ENCODE data around the gene ZNF764. TPM values are rescaled to one million over a fixed set of nuclear protein-coding genes. Genes with fewer than 3 reads are reported as not detected.
"Not testable (repeated sequence)": the region's sequence is repeated elsewhere in the genome, so short reads cannot be mapped to it uniquely, and the experiment has no call there.

Gene ZNF764
- total RNA-seq, 1 donor, result 7.6 TPM

DNA sequence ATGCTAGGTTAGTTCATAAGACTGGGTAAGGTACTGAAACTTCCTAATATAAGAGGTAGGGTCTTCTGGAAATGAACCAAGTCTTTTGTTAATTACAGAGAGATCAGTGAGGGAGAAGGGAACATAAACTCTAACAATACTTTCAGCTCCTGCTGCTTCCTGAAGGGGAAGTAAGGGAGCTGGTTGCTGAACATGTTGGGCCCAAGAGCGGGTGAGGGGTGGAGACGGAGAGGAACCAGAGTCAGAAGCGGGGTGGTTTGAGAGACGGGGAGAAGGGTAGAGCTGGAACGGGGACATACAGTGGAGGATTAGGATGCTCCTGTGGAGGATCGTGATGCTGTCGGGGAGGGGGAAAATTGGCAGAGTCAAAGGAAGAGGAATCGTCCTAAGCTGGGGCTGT, 12.1 kb downstream of the ZNF764 start:
- Histone ChIP-seq H3K4me2 (ENCODE audit: insufficient read depth, low read length) (no peak overlapping the region), H3K27ac (ENCODE audit: low read depth, low read length) (no peak overlapping the region), H4K20me1 (ENCODE audit: insufficient read depth, low read length) (no peaks in the 10 kb centered on the region), H3K9me3 (ENCODE audit: low read depth, low read length) (no peaks in the 10 kb centered on the region), H3K79me2 (ENCODE audit: insufficient read depth, low read length) (no peaks in the 10 kb centered on the region), H3K36me3 (ENCODE audit: insufficient read depth, low read length) (no peaks in the 10 kb centered on the region), H3K4me3 (ENCODE audit: insufficient read depth, low read length) (no peak overlapping the region), H3K4me1 (ENCODE audit: insufficient read depth, low read length) (peaks cover 13% of the 10 kb centered on the region), H3K27me3 (ENCODE audit: insufficient read depth, low read length) (no peaks in the 10 kb centered on the region), H2AFZ (ENCODE audit: low read length) (no peak overlapping the region)
- no peak for TF ChIP-seq CTCF (IDR thresholded peaks at IDR 0.05; ENCODE audit: extremely low read depth, low read depth, low read length)
- no peak for DNase-seq (ENCODE audit: insufficient read length, low spot score, missing footprints)

DNA sequence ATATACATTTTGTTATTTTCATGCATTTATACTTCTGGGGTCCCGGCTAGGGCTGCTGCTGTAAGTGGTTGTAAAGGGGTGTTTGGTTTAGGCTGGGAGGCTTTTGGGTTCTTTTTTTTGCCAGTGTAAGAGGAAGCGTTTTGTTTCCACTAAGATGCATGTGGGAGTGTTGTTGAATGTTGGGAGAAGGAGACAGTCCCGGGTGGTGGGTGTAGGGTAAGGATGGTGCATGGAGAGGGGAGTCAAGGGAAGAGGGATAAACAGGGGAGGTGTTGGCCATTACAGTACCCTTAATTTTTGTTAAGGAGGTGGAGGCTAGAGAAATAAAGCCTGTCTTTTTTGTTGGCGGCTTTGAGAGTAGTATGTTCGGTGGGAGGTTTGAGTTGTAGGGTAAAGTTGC, 15.1 kb downstream of the ZNF764 start:
- H3K9me3 ChIP-seq (ENCODE audit: low read depth, low read length), result no peaks in the 10 kb centered on the region
- no peak for DNase-seq (ENCODE audit: insufficient read length, low spot score, missing footprints)
- no peaks in the 10 kb centered on the region for H4K20me1 ChIP-seq (ENCODE audit: insufficient read depth, low read length)
- no peak overlapping the region for H2AFZ ChIP-seq (ENCODE audit: low read length)
- no peaks in the 10 kb centered on the region for H3K36me3 ChIP-seq (ENCODE audit: insufficient read depth, low read length)
- no peak overlapping the region for H3K27ac ChIP-seq (ENCODE audit: low read depth, low read length)
- no peaks in the 10 kb centered on the region for H3K79me2 ChIP-seq (ENCODE audit: insufficient read depth, low read length)
- no peak overlapping the region for H3K4me2 ChIP-seq (ENCODE audit: insufficient read depth, low read length)
- peaks cover 12% of the 10 kb centered on the region for H3K4me1 ChIP-seq (ENCODE audit: insufficient read depth, low read length)
- no peak overlapping the region for H3K4me3 ChIP-seq (ENCODE audit: insufficient read depth, low read length)
- TF ChIP-seq CTCF (IDR thresholded peaks at IDR 0.05; ENCODE audit: extremely low read depth, low read depth, low read length), result no peak
- H3K27me3 ChIP-seq (ENCODE audit: insufficient read depth, low read length), result no peaks in the 10 kb centered on the region

DNA sequence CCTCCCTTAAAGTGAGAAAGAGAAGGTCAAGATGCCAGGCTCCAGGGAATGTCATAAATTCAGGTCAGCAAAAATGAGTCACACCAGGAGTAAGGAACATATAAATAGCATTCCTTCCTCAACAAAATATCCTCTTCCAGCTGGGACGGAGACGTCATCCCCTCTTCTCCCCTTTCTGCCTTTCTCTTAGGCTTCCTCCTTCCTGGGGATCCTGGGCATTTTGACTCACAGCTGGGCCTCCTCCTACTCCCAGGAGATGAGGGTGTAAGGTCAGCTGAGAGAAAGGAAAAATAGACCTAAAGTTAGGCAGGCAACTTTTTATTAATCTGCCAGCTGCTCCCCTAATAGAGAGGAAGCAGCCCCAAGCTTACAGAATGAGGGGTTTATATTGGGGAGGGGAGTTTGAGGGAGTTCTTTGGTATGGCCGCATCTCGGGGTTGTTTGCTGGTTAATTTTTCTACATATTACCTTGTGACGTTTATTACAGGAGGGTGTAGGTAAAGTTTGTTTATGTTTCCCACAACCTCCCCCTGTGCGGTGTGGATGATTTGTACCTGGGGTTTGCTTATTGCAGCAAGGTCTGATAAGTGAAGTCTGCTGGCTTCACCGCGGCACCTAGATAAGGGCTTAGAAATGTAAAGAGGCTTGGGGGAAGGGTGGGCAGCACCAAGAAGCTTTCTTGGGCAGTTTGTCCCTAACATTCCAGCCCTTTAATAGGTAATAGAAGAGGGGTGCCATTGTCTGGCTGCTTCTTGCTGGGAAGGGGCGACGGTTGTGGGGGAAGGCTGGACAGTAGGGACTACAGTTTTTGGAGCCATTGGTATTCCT, 16.5 kb downstream of the ZNF764 start:
- no peaks in the 10 kb centered on the region for H3K36me3 ChIP-seq (ENCODE audit: insufficient read depth, low read length)
- no peaks in the 10 kb centered on the region for H3K9me3 ChIP-seq (ENCODE audit: low read depth, low read length)
- no peaks in the 10 kb centered on the region for H3K79me2 ChIP-seq (ENCODE audit: insufficient read depth, low read length)
- no peak for TF ChIP-seq CTCF (IDR thresholded peaks at IDR 0.05; ENCODE audit: extremely low read depth, low read depth, low read length)
- peak overlapping the region; percentile 77 for H2AFZ ChIP-seq (ENCODE audit: low read length)
- H3K27me3 ChIP-seq (ENCODE audit: insufficient read depth, low read length), result no peaks in the 10 kb centered on the region
- peak; percentile 97 for DNase-seq (ENCODE audit: insufficient read length, low spot score, missing footprints)
- H3K27ac ChIP-seq (ENCODE audit: low read depth, low read length), result peak overlapping the region; percentile 48
- H3K4me2 ChIP-seq (ENCODE audit: insufficient read depth, low read length), result peak overlapping the region; percentile 51
- peaks cover 12% of the 10 kb centered on the region for H3K4me1 ChIP-seq (ENCODE audit: insufficient read depth, low read length)
- no peak overlapping the region for H3K4me3 ChIP-seq (ENCODE audit: insufficient read depth, low read length)
- H4K20me1 ChIP-seq (ENCODE audit: insufficient read depth, low read length), result no peaks in the 10 kb centered on the region

DNA sequence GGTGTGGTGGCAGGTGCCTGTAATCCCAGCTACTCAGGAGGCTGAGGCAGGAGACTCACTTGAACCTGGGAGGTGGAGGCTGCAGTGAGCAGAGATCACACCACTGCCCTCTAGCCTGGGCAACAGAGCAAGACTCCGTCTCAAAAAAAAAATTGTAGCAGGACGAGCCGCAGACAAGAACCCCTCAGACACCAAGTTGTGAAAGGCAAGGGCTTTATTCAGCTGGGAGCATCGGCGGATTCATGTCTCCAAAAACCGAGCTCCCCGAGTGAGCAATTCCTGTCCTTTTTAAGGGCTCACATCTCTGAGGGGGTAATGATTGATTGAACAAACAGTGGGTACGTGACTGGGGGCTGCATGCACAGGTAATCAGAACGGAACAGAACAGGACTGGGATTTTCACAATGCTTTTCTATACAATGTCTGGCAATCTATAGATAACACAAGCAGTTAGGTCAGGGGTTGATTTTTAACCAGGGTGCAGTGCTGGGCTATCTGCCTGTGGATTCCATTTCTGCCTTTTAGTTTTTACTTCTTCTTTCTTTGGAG, 17.2 kb downstream of the ZNF764 start:
- H3K27ac ChIP-seq (ENCODE audit: low read depth, low read length), result peak overlapping the region; percentile 11

GRCh38 chr16:30539986-30540526, 18.1 kb downstream of the ZNF764 start:
- H3K27me3 ChIP-seq (ENCODE audit: insufficient read depth, low read length); H3K9me3 ChIP-seq (ENCODE audit: low read depth, low read length); H3K27ac ChIP-seq (ENCODE audit: low read depth, low read length); H3K4me2 ChIP-seq (ENCODE audit: insufficient read depth, low read length); H3K4me3 ChIP-seq (ENCODE audit: insufficient read depth, low read length); H2AFZ ChIP-seq (ENCODE audit: low read length); H3K36me3 ChIP-seq (ENCODE audit: insufficient read depth, low read length); H4K20me1 ChIP-seq (ENCODE audit: insufficient read depth, low read length); DNase-seq (ENCODE audit: insufficient read length, low spot score, missing footprints); H3K79me2 ChIP-seq (ENCODE audit: insufficient read depth, low read length): not testable (repeated sequence)
- H3K4me1 ChIP-seq (ENCODE audit: insufficient read depth, low read length), result peaks cover 21% of the 10 kb centered on the region

More for the DNA sequence above, 17.2 kb downstream of the ZNF764 start:
- not testable (repeated sequence) for H3K36me3 ChIP-seq (ENCODE audit: insufficient read depth, low read length); H3K4me2 ChIP-seq (ENCODE audit: insufficient read depth, low read length); H3K27me3 ChIP-seq (ENCODE audit: insufficient read depth, low read length); H3K9me3 ChIP-seq (ENCODE audit: low read depth, low read length); H3K79me2 ChIP-seq (ENCODE audit: insufficient read depth, low read length); H3K4me3 ChIP-seq (ENCODE audit: insufficient read depth, low read length); H4K20me1 ChIP-seq (ENCODE audit: insufficient read depth, low read length); DNase-seq (ENCODE audit: insufficient read length, low spot score, missing footprints)
- H3K4me1 ChIP-seq (ENCODE audit: insufficient read depth, low read length), result peaks cover 13% of the 10 kb centered on the region
- peak overlapping the region; percentile 77 for H2AFZ ChIP-seq (ENCODE audit: low read length)
